IPS-NIHi7 (cell line): ENCODE data around the gene ACTA2.

Source experiments
- DNase-seq: peaks from one replicate; pipeline ENCODE4 v3.0.0; 2012; ENCODE audit warnings: mixed read lengths; ENCODE audit errors: extremely low spot score

Gene ACTA2

GRCh38 chr10:88920198-88920597, 32.4 kb downstream of the ACTA2 start:
- DNase-seq: no peak

- no peak for DNase-seq
Observed at GRCh38 chr10:88919041-88919440, 33.5 kb downstream of the ACTA2 start.

GRCh38 chr10:88918191-88918905, 34.2 kb downstream of the ACTA2 start:
- DNase-seq: no peak

- DNase-seq: no peak
Observed at GRCh38 chr10:88916986-88917385, 35.6 kb downstream of the ACTA2 start.

- DNase-seq: no peak
Observed at GRCh38 chr10:88916231-88916630, 36.3 kb downstream of the ACTA2 start.

- no peak for DNase-seq
Observed at GRCh38 chr10:88915781-88916180, 36.8 kb downstream of the ACTA2 start.

GRCh38 chr10:88913788-88914187, 38.8 kb downstream of the ACTA2 start:
- DNase-seq: no peak

- no peak for DNase-seq
Observed at GRCh38 chr10:88913127-88913526, 39.4 kb downstream of the ACTA2 start.

- DNase-seq: no peak
Observed at GRCh38 chr10:88911851-88912250, 40.7 kb downstream of the ACTA2 start.

GRCh38 chr10:88911116-88911515, 41.5 kb downstream of the ACTA2 start:
- DNase-seq: no peak

- DNase-seq: no peak
Observed at GRCh38 chr10:88908194-88908593, 44.4 kb downstream of the ACTA2 start.

GRCh38 chr10:88906921-88907320, 45.7 kb downstream of the ACTA2 start:
- DNase-seq: no peak

GRCh38 chr10:88903715-88904114, 48.9 kb downstream of the ACTA2 start:
- DNase-seq: no peak

GRCh38 chr10:88901984-88902789, 50.4 kb downstream of the ACTA2 start:
- DNase-seq: no peak

- no peak for DNase-seq
Observed at GRCh38 chr10:88901206-88901983, 51.2 kb downstream of the ACTA2 start.

- DNase-seq: no peak
Observed at GRCh38 chr10:88899886-88900285, 52.7 kb downstream of the ACTA2 start.

- no peak for DNase-seq
Observed at GRCh38 chr10:88898727-88899126, 53.8 kb downstream of the ACTA2 start.

- DNase-seq: no peak
Observed at GRCh38 chr10:88896994-88897853, 55.3 kb downstream of the ACTA2 start.

GRCh38 chr10:88896372-88896993, 56.1 kb downstream of the ACTA2 start:
- DNase-seq: no peak

GRCh38 chr10:88895250-88895649, 57.3 kb downstream of the ACTA2 start:
- DNase-seq: no peak

- DNase-seq: no peak
Observed at GRCh38 chr10:88893611-88894010, 59.0 kb downstream of the ACTA2 start.
